GM08714 (cell line): ENCODE measurements around the gene BRD2.

ENCODE experiments used
- H3K4me3 ChIP-seq: fragments of 200-500 bp; sonication (Bioruptor generic); 2 replicates; pipeline ENCODE4 v1.5.1; 2014; ENCODE audit warnings: mild to moderate bottlenecking, low read length, inconsistent platforms
- ZNF274 ChIP-seq: IDR thresholded peaks from 2 replicates; pipeline ENCODE4 v1.6.1; 2012; ENCODE audit warnings: mild to moderate bottlenecking, low read depth, low read length

Gene BRD2

DNA sequence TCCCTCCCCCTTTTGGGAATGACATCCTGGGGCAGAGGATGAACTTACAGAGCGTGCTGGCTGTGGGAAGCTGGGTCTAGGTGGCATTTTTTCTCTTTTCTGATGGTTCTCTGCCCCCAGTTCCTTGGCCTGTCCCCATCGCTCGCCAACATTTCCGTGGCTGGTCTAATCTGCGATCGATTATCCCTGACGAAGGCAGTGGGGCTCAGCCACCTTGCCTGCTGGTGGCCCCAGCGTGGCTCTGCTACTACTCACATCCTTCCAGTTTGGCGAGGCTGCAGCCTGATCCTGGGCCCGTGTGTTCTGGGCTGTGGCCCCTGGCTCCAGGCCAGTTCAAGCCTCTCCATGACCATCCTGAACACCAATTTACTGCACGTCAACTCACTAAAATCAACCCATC is 47.4 kb downstream of the BRD2 start:
- no peak overlapping the region for H3K4me3 ChIP-seq
- no peak for TF ChIP-seq ZNF274

DNA sequence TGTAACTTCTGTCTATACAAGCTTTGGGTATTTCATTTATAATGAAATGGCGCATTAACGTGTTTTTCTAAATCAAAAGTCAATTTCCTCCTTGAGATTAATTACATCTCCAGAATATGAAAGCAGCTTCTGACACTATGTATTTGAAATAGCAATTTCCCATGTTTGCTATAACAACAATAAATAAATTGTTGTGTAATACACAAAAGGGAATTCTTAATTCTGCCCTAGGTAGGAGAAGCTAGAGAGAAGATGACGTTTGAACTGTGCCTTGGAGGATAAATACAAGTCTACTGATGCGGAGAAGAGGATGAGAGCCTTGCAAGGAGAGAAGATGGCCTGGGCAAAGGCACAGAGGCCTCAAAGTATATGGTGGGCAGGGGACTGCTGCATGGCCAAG is 48.6 kb downstream of the BRD2 start:
- no peak overlapping the region for H3K4me3 ChIP-seq
- no peak for TF ChIP-seq ZNF274

- no peak overlapping the region for H3K4me3 ChIP-seq
- no peak for TF ChIP-seq ZNF274
Measured at GRCh38 chr6:33017694-33018353, 49.4 kb downstream of the BRD2 start.

- no peak for TF ChIP-seq ZNF274
- H3K4me3 ChIP-seq, result no peak overlapping the region
Measured at GRCh38 chr6:33018418-33018817, 50.0 kb downstream of the BRD2 start.

DNA sequence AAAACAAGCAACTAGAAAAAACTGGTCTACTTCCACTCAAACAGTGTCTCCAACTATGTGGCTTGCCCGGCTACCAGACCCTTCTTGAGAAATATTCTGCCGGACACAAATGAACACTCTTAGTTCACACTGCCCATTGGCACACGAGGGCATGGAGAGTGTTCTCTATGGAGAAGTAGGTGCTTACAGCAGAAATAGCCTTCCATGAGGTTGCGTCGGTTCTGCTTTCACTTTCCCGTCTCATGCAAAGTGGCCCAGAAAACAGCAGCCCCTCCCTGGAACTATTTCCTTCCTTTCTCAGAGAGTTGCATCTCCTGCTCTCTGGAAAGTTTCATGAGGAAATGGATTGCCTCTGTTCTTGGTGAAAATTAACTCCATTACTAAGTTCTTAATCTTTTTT is 50.5 kb downstream of the BRD2 start:
- no peak for TF ChIP-seq ZNF274
- H3K4me3 ChIP-seq, result peak overlapping the region; percentile 40; the same call in 1 of the 2 replicates

DNA sequence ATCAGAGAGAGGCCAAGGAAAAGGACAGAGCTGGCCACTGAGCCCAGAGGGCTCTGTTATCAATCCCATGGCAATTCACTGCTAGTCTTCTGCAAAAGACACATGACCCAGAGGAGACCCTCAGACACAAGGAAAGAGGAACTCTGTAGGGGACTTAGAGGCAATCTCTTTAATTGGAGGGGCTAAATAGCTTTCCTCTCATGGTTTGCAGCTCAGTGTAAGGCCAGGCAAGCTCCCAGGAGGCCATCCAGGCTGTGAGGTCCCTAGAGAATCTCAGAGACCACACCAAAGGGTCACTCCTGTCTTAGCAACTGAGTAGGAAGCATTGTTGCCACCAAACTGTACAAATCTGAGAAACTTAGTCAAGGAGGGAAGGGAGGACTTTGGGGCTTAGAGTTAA is 51.0 kb downstream of the BRD2 start:
- H3K4me3 ChIP-seq, result peak overlapping the region; percentile 40; the same call in 1 of the 2 replicates
- no peak for TF ChIP-seq ZNF274

DNA sequence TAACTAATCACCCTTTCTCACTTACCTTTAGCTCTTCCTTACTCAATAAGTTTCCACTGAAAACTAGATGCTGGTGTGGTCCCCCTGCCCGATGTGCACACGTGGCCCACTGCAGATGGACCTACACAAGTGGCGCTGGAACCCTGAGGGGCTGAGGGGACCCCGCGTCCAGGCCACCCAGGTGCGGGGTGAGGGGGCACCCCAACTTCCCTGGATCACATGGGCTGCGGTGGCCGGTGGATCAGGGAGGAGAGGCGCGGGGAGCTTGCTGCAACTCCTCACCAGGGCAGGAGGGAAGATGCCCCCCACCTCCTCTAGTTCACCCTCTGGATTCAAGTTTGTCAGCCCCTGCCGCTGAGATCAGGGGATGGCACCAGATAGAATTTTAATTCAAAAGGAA is 53.5 kb downstream of the BRD2 start:
- no peak for TF ChIP-seq ZNF274

DNA sequence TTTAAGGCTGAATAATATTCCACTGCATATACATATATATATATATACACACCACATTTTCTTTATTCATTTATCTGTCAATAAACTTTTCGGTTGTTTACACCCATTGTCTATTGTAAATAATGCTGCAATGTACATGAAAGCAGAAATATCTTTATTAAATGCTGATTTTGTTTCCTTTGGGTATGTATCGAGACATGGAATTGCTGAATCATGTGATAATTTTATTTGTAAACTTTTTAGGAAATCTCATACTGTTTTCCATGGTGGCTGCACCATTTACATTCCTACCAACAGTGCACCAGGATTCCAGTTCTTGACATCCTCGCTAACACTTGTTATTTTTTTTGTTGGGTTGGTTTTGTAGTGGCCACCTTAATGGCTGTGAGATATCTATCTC is 55.1 kb downstream of the BRD2 start:
- H3K4me3 ChIP-seq, result no peak overlapping the region
- no peak for TF ChIP-seq ZNF274

More for the DNA sequence above, 53.5 kb downstream of the BRD2 start:
- H3K4me3 ChIP-seq, result no peak overlapping the region

GRCh38 chr6:33024521-33024920 is 56.1 kb downstream of the BRD2 start:
- TF ChIP-seq ZNF274, result no peak
- H3K4me3 ChIP-seq, result no peak overlapping the region

DNA sequence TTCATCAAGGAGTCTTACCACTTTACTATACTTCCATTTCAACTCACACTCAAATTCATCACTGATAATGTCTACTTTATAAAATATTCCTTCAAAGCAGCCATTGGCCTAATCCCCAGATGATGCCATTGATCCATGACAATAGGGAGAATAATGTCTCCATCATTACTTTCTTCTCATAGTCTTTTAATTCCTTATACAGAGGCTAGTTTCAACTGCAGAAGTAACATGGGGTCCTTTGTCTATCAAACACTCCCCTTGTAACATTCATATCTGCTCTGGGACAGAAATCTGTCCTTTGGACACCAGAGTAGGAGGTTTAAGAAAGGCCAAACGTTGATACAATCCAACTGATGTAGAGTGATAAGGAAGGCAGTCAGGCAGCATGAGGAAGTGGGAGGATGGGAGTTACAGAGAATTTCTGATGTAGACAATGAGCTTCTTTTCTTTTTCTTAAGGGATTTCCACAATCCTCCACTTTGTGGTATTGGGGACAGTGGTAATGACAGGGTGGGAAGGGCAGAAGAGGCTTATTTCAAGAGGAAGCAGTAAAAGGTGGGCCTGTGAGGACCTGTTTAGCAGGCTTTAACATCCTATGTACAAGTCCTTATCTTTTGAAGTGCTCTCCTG is 59.9 kb downstream of the BRD2 start:
- H3K4me3 ChIP-seq, result no peak overlapping the region
- no peak for TF ChIP-seq ZNF274

DNA sequence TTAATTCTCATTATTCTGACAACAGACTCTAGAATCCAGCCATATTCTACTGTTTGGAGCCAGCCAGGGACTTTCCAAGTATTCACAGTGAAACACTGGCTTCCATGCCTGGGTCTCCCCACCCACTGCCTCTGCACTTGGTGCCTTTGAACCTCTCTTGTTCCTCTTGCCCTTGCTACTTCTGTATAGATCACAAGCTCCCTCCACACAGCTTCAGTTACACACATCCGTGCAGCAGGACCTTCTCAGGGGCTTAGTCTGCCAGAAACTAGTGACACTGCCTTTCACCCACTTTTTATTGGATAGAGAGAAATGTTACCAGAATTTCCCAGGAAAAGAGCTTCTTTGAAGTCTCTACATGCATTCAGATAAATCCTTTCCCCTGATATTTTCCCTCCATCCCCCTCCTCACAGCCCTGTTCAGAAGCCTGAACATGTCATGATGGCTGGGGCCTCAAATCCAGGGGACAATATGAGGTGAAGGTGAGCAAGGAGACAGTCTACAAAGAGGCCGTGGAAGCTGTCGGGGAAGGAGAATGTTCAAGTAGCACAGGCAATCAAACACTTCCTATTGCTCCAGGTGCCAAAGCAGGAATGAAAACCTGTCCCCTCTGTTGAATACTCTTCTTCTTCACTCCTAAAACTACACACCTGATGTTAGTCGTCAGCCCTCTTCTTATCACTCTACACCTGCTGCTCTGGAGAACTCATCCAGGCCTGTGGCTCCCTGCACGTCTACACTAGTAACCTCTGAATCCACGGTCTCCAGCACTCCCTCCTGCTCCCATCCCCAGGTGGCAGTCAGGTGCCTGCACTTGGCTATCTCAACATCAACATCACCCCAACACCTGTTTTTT is 61.2 kb downstream of the BRD2 start:
- peak overlapping the region; percentile 32; the same call in 1 of the 2 replicates for H3K4me3 ChIP-seq
- TF ChIP-seq ZNF274, result no peak

GRCh38 chr6:33030245-33030644 is 61.9 kb downstream of the BRD2 start:
- no peak for TF ChIP-seq ZNF274
- H3K4me3 ChIP-seq, result peak overlapping the region; percentile 32; the same call in 1 of the 2 replicates
